ENCODE measurements around the gene ARHGAP27. TPM values are rescaled to one million over a fixed set of nuclear protein-coding genes. Genes with fewer than 3 reads are reported as not detected.

Gene ARHGAP27
- total and polyA plus RNA-seq, 2 of the 13 experiments (the other 11 are each of a cell fraction or from before 2014, with no cell fraction given): 15.5 to 18.9 TPM

DNA sequence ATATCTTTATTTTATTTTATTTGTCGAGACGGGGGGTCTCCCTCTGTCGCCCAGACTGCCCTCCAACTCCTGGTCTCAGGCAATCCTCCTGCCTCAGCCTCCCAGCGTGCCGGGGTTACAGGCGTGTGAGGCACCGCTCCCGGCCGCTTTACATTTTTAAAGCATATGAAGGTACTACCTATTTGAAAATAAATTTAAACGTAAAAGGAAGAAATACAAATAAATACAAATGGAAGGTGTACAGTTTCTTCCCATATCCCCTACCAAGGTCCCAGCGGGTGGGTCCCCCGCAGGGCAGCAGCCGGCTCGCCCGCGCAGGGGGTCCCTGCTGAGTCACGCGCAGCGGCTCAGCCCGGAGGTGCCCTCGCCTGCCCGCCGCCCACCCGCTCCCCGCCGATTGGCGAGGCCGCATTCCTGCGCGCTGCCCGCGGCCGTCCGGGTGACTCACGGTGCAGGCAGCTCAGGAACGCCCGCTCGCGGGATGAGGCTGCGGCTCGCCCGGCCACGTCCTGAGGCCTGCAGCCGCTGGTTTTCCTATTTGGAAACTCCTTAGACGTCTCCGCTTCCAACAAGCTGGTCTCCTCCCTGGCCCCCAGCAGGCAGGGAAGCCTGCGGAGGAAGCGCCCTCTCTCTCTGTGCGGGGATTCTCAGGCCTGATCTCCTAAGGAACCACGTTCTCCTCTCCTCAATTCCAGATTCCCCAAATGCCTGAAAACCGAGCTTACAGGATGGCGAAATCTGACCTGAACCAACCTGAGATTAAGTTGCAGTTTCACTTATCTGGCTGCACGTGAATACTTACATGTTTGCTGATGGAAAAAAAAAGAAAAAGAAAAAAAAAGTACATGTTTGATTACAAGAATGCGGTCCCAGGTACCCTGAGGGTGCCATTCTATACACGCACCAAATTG lies 61.0 kb downstream of the ARHGAP27 start (continued):
- peak; percentile 53; the same call in 1 of the 2 replicates for TF ChIP-seq SNAPC4 (CRISPR knock-in tag; IDR thresholded peaks at IDR 0.05)
- TF ChIP-seq, protein P1, sequence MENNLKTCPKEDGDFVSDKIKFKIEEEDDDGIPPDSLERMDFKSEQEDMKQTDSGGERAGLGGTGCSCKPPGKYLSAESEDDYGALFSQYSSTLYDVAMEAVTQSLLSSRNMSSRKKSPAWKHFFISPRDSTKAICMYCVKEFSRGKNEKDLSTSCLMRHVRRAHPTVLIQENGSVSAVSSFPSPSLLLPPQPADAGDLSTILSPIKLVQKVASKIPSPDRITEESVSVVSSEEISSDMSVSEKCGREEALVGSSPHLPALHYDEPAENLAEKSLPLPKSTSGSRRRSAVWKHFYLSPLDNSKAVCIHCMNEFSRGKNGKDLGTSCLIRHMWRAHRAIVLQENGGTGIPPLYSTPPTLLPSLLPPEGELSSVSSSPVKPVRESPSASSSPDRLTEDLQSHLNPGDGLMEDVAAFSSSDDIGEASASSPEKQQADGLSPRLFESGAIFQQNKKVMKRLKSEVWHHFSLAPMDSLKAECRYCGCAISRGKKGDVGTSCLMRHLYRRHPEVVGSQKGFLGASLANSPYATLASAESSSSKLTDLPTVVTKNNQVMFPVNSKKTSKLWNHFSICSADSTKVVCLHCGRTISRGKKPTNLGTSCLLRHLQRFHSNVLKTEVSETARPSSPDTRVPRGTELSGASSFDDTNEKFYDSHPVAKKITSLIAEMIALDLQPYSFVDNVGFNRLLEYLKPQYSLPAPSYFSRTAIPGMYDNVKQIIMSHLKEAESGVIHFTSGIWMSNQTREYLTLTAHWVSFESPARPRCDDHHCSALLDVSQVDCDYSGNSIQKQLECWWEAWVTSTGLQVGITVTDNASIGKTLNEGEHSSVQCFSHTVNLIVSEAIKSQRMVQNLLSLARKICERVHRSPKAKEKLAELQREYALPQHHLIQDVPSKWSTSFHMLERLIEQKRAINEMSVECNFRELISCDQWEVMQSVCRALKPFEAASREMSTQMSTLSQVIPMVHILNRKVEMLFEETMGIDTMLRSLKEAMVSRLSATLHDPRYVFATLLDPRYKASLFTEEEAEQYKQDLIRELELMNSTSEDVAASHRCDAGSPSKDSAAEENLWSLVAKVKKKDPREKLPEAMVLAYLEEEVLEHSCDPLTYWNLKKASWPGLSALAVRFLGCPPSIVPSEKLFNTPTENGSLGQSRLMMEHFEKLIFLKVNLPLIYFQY (CRISPR knock-in tag; IDR thresholded peaks at IDR 0.05; ENCODE audit: borderline replicate concordance): 0 out of 2 replicates have a peak, but pooled peaks have one; percentile 53
- no peak for TF ChIP-seq TOE1 (CRISPR knock-in tag; IDR thresholded peaks at IDR 0.05)
- peak; percentile 87 for TF ChIP-seq THRA (CRISPR knock-in tag; IDR thresholded peaks at IDR 0.05; ENCODE audit: borderline replicate concordance)
- TF ChIP-seq, protein P2, sequence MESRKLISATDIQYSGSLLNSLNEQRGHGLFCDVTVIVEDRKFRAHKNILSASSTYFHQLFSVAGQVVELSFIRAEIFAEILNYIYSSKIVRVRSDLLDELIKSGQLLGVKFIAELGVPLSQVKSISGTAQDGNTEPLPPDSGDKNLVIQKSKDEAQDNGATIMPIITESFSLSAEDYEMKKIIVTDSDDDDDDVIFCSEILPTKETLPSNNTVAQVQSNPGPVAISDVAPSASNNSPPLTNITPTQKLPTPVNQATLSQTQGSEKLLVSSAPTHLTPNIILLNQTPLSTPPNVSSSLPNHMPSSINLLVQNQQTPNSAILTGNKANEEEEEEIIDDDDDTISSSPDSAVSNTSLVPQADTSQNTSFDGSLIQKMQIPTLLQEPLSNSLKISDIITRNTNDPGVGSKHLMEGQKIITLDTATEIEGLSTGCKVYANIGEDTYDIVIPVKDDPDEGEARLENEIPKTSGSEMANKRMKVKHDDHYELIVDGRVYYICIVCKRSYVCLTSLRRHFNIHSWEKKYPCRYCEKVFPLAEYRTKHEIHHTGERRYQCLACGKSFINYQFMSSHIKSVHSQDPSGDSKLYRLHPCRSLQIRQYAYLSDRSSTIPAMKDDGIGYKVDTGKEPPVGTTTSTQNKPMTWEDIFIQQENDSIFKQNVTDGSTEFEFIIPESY (CRISPR knock-in tag; IDR thresholded peaks at IDR 0.05): no peak
- TF ChIP-seq, protein P3, sequence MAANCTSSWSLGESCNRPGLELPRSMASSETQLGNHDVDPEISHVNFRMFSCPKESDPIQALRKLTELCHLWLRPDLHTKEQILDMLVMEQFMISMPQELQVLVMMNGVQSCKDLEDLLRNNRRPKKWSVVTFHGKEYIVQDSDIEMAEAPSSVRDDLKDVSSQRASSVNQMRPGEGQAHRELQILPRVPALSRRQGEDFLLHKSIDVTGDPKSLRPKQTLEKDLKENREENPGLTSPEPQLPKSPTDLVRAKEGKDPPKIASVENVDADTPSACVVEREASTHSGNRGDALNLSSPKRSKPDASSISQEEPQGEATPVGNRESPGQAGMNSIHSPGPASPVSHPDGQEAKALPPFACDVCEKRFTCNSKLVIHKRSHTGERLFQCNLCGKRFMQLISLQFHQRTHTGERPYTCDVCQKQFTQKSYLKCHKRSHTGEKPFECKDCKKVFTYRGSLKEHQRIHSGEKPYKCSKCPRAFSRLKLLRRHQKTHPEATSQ (CRISPR knock-in tag; IDR thresholded peaks at IDR 0.05; ENCODE audit: borderline replicate concordance): no peak
- no peak for TF ChIP-seq ZNF775 (CRISPR knock-in tag; IDR thresholded peaks at IDR 0.05; ENCODE audit: borderline replicate concordance)
- TF ChIP-seq ZNF766 (CRISPR knock-in tag; IDR thresholded peaks at IDR 0.05; ENCODE audit: borderline replicate concordance): no peak
- TF ChIP-seq TGIF2 (CRISPR knock-in tag; IDR thresholded peaks at IDR 0.05): peak; percentile 53; the same call in 1 of the 2 replicates
- no peak for TF ChIP-seq ZNF589 (CRISPR knock-in tag; conservative IDR thresholded peaks at IDR 0.05)
- peak; percentile 79; the same call in 1 of the 2 replicates for TF ChIP-seq ZFP36L1 (CRISPR knock-in tag; IDR thresholded peaks at IDR 0.05)
- peak; percentile 62; the same call in 1 of the 2 replicates for TF ChIP-seq THAP11 (CRISPR knock-in tag; IDR thresholded peaks at IDR 0.05)
- peak; percentile 89 for TF ChIP-seq MYC (CRISPR knock-in tag; IDR thresholded peaks at IDR 0.05; ENCODE audit: borderline replicate concordance)

Measured in HepG2 (cell line).